Midbrain (tissue), 1 donor: ENCODE measurements around the gene EXD2.
A peak's percentile ranks its signal among the peaks of the same experiment; 100 is the strongest.
"Not testable (repeated sequence)": the region's sequence is repeated elsewhere in the genome, so short reads cannot be mapped to it uniquely, and the experiment has no call there.

Experiments
- DNase-seq: peaks from one replicate; lab custom pipeline; 2025; lab: John Stamatoyannopoulos, UW

EXD2 gene

DNA sequence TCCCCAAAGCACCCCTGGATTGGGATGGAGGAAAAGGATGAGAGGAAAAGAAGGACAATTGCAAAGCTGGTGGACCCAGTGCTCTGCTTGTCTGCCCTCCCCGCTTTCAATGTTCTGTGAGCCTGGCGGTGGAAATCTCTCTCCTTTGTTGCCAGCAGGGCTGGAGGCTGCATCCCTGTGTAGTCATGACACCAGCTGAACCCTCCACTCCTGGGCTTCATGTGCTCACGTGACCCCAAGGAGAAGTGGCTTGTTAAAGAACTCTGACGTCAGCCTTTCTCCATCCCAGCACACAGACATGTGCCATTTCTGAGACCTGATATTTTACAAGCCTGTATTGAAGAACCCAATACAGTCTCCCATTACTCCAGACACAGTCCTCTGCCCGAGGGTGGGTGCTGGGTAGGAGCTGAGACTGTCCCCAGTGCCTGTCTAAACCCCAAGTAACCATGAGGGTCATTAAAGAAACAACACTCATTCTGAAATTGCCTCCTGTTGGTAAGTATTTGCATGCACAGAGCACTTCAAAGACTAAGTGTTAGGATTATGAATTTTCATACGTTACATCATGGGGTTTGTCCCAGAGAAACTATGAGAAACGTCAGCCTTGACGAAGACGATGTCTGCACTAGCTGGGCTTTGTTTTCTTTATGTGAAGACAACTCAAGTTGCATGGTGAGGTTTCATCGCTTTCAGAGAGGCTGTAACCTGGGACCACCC is 90.3 kb downstream of the EXD2 start:
- DNase-seq = no peak

DNA sequence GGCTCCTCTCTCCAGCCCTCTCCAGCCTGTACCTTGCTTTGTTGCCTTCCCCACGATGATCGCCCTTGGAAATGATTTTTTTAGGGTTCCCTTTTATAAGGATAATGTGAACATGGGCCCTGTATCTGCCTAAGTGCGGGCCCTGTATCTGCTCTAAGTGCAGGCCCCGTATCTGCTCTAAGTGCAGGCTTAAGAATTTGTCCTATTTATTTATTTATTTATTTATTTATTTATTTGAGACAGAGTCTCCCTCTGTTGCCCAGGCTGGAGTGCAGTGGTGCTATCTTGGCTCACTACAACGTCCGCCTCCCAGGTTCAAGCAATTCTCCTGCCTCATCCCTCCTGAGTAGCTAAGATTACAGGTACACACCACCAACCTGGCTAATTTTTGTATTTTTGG is 91.2 kb downstream of the EXD2 start:
- no peak for DNase-seq

DNA sequence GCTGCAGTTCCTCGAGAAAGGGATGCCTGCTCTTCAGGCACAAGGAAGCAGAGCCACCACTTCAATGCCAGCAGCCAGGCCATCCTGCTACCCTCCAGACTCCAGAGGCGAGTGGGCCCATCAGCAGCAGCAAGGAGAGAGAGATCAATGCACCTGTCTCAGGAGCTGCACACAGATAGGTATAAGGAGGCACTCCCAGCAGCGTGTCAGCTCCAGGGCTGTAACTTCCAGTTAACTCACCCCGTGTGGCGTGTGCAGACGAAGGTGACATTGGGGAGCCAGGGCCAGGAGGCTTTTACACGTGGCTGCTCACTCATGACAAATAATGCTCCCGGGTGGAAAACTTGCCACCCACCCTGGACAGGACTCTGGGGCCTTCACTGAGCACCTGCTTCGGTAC is 92.9 kb downstream of the EXD2 start:
- no peak for DNase-seq

DNA sequence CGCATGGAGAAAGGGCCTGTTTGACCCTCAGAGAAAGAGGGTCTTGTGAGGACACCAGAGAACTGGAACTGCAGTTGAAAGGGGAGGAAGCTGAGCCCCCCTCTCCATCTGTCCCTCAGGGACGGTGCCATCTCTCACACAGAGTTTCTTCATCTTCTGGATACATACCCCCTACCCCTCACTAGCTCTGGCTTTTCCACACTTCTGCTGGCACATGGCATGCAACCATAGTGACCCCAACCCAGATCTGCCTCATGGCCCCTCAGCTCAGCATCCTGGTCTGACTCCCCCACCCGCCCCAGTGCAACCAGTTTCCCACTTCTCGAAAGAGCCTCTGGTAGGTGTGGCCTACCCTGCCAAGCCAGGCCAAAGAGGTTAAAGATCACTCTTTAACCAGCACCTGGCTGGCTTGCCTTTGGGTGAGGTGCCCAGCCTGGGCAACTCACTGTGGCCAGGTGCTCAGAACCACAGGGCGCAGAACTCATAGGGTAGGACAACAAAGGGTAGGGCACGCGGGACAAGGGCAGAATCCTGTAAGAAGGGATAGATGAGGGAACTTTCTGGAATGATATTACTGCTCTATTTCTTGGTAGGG is 94.5 kb downstream of the EXD2 start:
- no peak for DNase-seq

DNA sequence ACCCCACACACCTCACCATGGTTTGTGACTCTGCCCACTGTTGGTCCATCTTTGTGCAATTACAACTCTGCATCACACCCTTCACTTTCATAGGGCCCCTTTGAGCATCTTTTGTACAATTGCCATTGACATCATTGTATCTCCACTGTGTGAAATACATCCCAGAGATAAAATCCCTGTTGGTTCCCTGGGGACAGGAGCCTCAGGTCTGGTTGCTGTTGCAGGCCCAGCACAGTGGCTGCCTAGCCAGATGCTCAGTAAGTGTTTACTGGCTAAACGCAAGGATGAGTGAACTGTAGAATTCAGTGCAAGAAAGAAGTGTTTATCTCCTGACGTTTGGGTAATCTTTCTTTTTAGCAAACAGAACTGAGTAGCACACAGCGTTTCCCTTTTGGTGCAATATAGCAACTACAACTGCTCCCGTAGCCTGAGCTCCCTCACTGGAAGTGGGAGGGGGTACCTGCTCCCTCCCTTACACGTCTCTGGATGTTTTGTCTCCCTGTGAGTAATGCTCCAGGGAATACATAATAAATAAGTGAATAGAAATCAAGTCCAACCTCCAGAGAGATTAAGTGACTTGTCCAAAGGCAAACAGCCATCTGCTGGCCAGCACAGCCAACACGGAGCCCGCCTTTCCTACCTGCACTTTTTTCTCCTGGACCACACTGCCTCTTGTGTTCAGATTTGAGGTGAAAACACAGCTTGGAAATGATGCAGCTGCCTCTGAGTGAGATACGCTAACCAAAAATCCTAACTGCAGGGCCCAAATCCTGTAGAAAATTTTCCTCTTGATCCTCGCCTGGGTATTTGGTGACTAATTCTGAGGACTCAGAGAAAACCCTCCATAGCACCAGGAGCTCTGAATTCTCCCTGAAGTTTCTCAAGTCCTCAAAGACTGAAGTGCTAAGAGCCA is 96.1 kb downstream of the EXD2 start:
- no peak for DNase-seq

DNA sequence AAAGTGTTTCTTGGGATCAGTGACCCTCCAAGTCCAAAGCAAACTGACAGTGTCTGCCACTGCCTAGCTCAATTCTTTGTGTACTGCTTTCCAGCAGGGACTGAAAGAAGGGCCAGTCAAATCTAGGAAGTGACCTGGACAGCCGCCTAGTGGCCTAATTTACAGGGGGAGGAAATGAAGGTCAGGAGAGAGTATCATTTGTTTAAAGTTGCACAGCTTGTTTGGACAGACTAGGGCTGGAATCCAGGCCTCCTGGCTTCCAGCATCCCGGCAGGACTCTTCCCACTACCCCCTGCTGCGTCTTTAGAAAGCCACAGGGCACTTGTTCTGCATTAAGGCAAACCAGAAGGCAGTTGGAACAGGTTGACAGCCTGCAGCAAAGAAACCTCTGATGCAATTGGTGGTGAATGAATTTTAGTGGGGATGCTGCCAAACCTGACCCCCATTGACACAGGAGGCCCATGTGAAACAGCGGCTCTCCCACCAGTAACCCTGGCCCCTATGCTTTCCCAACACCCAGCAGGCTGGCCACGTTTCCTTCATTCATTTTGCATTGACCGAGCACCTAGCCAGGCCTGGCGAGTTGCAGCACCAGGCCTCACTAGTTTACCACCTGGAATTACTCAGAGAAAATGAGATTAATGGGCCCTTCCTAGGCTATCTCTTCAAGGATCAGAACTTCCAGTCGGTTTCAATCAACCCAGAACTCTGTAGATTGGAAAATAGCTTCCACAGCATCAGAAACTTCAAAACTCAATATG is 96.9 kb downstream of the EXD2 start:
- DNase-seq = peak; percentile 62

DNA sequence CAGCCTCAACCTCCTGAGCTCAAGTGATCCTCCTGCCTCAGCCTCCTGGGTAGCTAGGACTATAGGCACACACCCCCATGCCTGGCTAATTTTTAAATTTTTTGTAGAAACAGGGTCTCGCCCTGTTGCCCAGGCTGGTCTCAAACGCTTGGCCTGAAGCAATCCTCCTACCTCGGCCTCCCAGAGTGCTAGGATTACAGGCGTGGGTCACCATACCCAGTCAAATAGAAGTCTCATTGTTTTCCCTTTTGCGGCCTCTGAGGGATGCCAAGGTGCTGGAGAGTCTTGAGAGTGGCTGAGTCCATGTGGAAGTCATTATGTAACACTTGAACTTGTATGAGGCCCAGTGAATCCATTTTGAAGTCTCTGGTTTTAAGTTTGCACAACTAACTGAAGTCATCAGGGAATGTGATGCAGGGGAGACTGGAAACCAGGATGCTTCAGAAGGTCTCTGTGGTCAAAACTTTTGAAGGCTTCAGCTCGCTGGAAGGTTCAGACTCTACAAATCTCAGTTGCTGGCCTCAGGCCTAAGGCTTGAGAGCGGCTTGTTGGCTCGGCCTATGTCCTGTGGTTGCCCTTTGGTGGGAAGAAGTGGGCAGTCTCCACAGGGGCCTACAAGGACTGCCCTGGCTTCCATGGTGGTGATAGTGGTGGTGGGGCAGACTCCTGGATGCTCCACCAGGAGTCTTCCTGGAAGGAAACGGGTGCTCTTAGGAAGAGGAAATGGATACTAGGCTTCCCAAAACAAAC is 97.8 kb downstream of the EXD2 start:
- no peak for DNase-seq

DNA sequence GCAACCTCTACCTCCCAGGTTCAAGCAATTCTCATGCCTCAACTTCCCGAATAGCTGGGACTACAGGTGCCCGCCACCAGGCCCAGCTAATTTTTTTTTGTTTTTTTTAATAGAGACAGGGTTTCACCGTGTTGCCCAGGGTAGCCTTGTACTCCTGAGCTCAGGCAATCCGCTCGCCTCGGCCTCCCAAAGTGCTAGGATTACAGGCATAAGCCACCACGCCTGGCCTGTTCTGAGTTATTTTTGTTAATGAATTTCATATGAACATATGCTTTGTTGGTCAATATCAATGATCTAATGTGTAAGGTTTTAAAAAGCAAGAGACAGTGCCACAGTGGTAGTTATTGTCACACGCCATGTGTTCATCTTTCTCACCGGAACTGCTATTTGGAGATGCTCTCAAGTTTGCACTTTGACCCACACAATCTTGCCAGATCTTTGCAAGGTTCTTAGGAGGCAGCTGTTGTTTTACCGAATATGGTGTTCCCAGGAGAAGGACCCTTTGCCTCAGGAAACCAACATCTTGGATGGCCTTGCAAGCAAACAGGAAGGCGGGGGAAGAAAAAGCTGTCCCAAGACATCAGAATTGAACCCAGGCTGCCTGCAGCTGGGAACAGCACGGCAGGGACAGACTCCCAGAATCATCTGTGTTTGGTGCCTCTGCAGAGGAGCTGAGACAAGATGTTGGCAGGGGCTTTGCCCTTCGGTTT is 98.7 kb downstream of the EXD2 start:
- no peak for DNase-seq

DNA sequence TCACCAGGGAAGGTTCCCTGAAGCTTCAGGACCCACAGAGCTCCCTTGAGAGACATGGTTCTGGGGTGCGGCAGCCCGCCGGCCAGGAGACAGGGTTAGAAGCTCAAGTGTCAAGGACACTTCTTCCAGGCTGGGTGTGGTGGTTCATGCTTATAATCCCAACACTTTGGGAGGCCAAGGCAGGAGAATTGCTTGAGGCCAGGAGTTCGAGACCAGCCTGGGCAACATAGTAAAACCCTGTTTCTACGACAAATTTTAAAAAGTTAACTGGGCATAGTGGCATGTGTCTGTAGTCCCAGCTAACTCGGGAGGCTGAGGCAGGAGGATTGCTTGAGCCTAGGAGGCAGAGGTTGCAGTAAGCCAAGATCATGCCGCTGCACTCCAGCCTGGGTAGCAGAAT is 99.6 kb downstream of the EXD2 start:
- not testable (repeated sequence) for DNase-seq

DNA sequence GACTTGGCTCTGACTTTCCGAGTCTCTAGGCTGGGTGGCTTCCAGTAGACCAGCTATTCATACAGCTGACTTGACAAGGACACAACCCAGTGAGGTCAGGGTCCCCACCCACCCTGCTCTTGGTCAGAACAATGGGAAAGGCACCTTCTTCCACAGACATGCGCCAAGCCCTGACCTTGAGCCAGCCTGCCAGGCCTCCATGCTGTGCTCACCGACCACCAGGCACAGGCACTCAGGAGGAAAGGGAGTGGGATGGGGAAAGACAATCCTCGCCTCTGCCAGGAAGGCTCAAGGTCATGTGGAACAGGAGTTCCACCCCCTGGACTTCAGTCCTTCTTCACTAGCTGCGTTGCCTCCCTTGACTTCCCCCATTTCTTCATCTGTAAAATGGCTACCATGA is 100.1 kb downstream of the EXD2 start:
- no peak for DNase-seq

DNA sequence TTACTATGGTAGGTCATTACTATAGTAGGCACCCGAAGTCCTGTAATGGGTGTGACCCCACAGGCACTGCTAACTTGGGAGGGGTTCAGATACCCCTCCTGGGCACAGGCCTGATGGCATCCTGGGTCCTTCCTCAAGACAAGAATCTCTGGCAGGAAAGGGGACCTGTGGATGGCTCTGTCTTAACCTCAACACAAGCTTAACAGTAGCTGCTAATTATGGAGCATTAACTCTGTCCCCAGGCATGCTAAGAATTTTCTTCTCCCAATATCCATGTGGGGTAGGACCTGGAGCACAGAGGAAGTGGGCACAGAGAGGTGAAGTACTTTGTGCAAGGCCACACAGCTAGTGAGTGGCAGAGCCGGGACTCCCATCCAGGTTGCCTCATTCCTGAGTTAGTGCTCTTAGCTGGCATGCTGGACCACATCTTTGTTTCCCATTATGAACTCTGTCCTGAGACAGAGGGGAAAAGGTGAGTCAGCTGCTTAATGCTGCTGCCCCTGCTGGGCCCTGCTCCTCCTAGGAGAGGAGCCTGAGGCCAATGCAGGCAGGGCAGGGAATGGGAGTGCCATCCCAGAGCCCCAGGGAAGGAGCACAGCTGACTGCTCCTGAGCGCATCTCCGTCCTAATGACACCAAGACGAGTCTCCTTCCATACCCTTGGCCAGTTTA is 100.7 kb downstream of the EXD2 start:
- no peak for DNase-seq
